K562 (cell line): ENCODE results near the gene AMT. TPM values are rescaled to one million over a fixed set of nuclear protein-coding genes. Genes with fewer than 3 reads are reported as not detected.

ENCODE experiments used
- CBFA2T3 ChIP-seq: fragments of 450-650 bp; IDR thresholded peaks from 2 replicates; pipeline ENCODE4 v1.6.1; 2017
- CTBP1 ChIP-seq: fragments of 450-650 bp; IDR thresholded peaks from 2 replicates; pipeline ENCODE4 v1.6.1; 2016; ENCODE audit warnings: borderline replicate concordance
- EGR1 ChIP-seq: fragments of 450-650 bp; conservative IDR thresholded peaks from 2 replicates; pipeline ENCODE4 v1.6.1; 2017; ENCODE audit warnings: mild to moderate bottlenecking
- EP400 ChIP-seq: fragments of 450-650 bp; IDR thresholded peaks from 2 replicates; pipeline ENCODE4 v1.6.1; 2017; ENCODE audit warnings: antibody characterized with exemption, mild to moderate bottlenecking, moderate library complexity
- ETV1 ChIP-seq: fragments of 450-650 bp; conservative IDR thresholded peaks from 2 replicates; pipeline ENCODE4 v1.6.1; 2016; ENCODE audit warnings: missing genetic modification characterization, control low read depth, low read depth, missing compliant biosample characterization
- FOXA3 ChIP-seq, 2 experiments: fragments of 450-650 bp in 1 of 2; sonication (generic) in 1 of 2; formaldehyde crosslinking; IDR thresholded peaks in 1 of 2; conservative IDR thresholded peaks in 1 of 2; 2 replicates each; pipeline versions ENCODE4 v1.4.0 to v1.8.0; 2020 to 2022; ENCODE audit warnings: mild to moderate bottlenecking in 2 of 2, missing genetic modification reagents in 1 of 2
- FUS ChIP-seq: fragments of 200-400 bp; formaldehyde crosslinking; optimal IDR thresholded peaks from 2 replicates; pipeline ENCODE3; 2017; ENCODE audit warnings: low read depth, low read length
- GABPA ChIP-seq: fragments of 200-800 bp; sonication (Bioruptor generic); conservative IDR thresholded peaks from 2 replicates; pipeline ENCODE4 v1.6.1; 2016; ENCODE audit warnings: low read depth, missing genetic modification characterization, missing compliant biosample characterization
- GABPB1 ChIP-seq: sonication (generic); formaldehyde crosslinking; IDR thresholded peaks from 2 replicates; pipeline ENCODE4 v1.8.0; 2022; ENCODE audit warnings: mild to moderate bottlenecking, missing genetic modification reagents
- HMGXB4 ChIP-seq: sonication (generic); formaldehyde crosslinking; IDR thresholded peaks from 2 replicates; pipeline ENCODE4 v1.8.1; 2023; ENCODE audit warnings: mild to moderate bottlenecking, missing genetic modification reagents
- KDM5B ChIP-seq: fragments of 200-600 bp; sonication (generic); IDR thresholded peaks from 2 replicates; pipeline ENCODE4 v1.6.1; 2012; ENCODE audit warnings: low read depth, mild to moderate bottlenecking, moderate library complexity, low read length, control low read depth, inconsistent platforms; ENCODE audit not compliant: insufficient replicate concordance
- NR2C1 ChIP-seq, 2 experiments: fragments of 450-650 bp; IDR thresholded peaks; 2 replicates each; pipeline ENCODE4 v1.6.1; 2017; ENCODE audit warnings: mild to moderate bottlenecking in 2 of 2, antibody characterized with exemption in 1 of 2, inconsistent platforms in 1 of 2, missing compliant biosample characterization in 1 of 2, missing genetic modification characterization in 1 of 2
- RBBP5 ChIP-seq: fragments of 200-600 bp; sonication (generic); IDR thresholded peaks from 2 replicates; pipeline ENCODE4 v1.6.1; 2012; ENCODE audit warnings: borderline replicate concordance, mild to moderate bottlenecking, low read length, control low read depth, inconsistent platforms; ENCODE audit not compliant: insufficient read depth, poor library complexity, severe bottlenecking
- RBM25 ChIP-seq: fragments of 200-400 bp; formaldehyde crosslinking; IDR thresholded peaks from 2 replicates; pipeline ENCODE4 v1.6.1; 2018; ENCODE audit warnings: low read length, low read depth, moderate library complexity; ENCODE audit not compliant: severe bottlenecking
- TAL1 ChIP-seq: fragments of 450-650 bp; IDR thresholded peaks from 2 replicates; pipeline ENCODE4 v1.6.1; 2016; ENCODE audit warnings: mild to moderate bottlenecking
- TOE1 ChIP-seq, 2 experiments: fragments of 450-650 bp in 1 of 2; sonication (generic) in 1 of 2; formaldehyde crosslinking in 1 of 2; IDR thresholded peaks; 2 replicates each; pipeline versions ENCODE4 v1.7.1 to v1.8.0; 2016 to 2022; ENCODE audit warnings: borderline replicate concordance in 2 of 2, mild to moderate bottlenecking in 2 of 2, antibody characterized with exemption in 1 of 2, inconsistent platforms in 1 of 2, low read depth in 1 of 2, missing genetic modification reagents in 1 of 2, moderate library complexity in 1 of 2
- YY1 ChIP-seq, 3 experiments: IDR thresholded peaks; 2 replicates each; pipeline ENCODE4 v1.6.1; 2011; ENCODE audit warnings: low read length in 2 of 3, mild to moderate bottlenecking in 2 of 3, moderate library complexity in 2 of 3, borderline replicate concordance in 1 of 3, control low read depth in 1 of 3, low read depth in 1 of 3; ENCODE audit not compliant: insufficient read depth in 3 of 3, insufficient replicate concordance in 2 of 3, control insufficient read depth in 1 of 3, insufficient read length in 1 of 3; ENCODE audit errors: extremely low read depth in 1 of 3
- ZNF511 ChIP-seq: sonication (generic); formaldehyde crosslinking; IDR thresholded peaks from 2 replicates; pipeline ENCODE4 v1.8.0; 2022; ENCODE audit warnings: mild to moderate bottlenecking, missing genetic modification reagents
- ZNF639 ChIP-seq, 2 experiments: fragments of 200-800 bp in 1 of 2; sonication (Bioruptor generic) in 1 of 2; sonication (generic) in 1 of 2; formaldehyde crosslinking in 1 of 2; IDR thresholded peaks in 1 of 2; conservative IDR thresholded peaks in 1 of 2; 2 replicates each; pipeline versions ENCODE4 v1.5.0 to v1.6.1; 2016 to 2020; ENCODE audit warnings: missing compliant biosample characterization in 1 of 2, missing genetic modification characterization in 1 of 2, missing genetic modification reagents in 1 of 2
- polyA plus RNA-seq, 8 experiments: library from polyadenylated mRNA; depleted of rRNA in 4 of 8; stranded (reverse) in 5 of 8; unstranded in 3 of 8; fragments of >200 nt; fragmentation: Nextera tagmentation in 2 of 8; fragmentation: Illumina TruSeq in 1 of 8; extraction: Ambion mirVana in 2 of 8; extraction: Trizol in 1 of 8; gene quantifications; 2 replicates each; pipeline versions ENCODE4 v1.2.1 to v1.2.3, GENCODE V29; 2011 to 2014; ENCODE audit warnings: inconsistent platforms in 1 of 8, missing spikeins in 1 of 8
- total RNA-seq, 7 experiments: library from RNA; depleted of rRNA in 6 of 7; stranded (reverse); fragments of >200 nt in 6 of 7; fragmentation: Illumina TruSeq in 2 of 7; extraction: Trizol in 2 of 7; gene quantifications; 2 replicates each; pipeline versions ENCODE4 v1.2.1 to v1.2.3, GENCODE V29; 2011 to 2021; ENCODE audit warnings: low replicate concordance in 1 of 7

Gene AMT
- total and polyA plus RNA-seq, 9 of the 15 experiments (the other 6 are each of a cell fraction or from before 2014, with no cell fraction given), result 0.14 to 2.1 (median 0.52) TPM

GRCh38 chr3:49411535-49411967 lies 10.7 kb downstream of the AMT start (continued):
- TF ChIP-seq FOXA3 (CRISPR knock-in tag; conservative IDR thresholded peaks at IDR 0.05 in 1 of 2, IDR thresholded peaks at IDR 0.05 in 1 of 2) (no peak), FUS (peak; percentile 26), CTBP1 (0 out of 2 replicates have a peak, but pooled peaks have one; percentile 7), ZNF511 (CRISPR knock-in tag) (0 out of 2 replicates have a peak, but pooled peaks have one; percentile 49), NR2C1 (IDR thresholded peaks at IDR 0.05) (no peak), NR2C1 (tag; IDR thresholded peaks at IDR 0.05) (peak; percentile 38; the same call in 1 of the 2 replicates), GABPA (tag) (peak; percentile 70), TAL1 (no peak), HMGXB4 (CRISPR knock-in tag) (peak; percentile 62; the same call in 1 of the 2 replicates), YY1 (IDR thresholded peaks at IDR 0.05; ENCODE audit: borderline replicate concordance in 1 of 3, control insufficient read depth in 1 of 3, extremely low read depth in 1 of 3, insufficient read depth in 3 of 3, insufficient read length in 1 of 3, insufficient replicate concordance in 2 of 3, low read depth in 1 of 3, low read length in 2 of 3) (peak in 1 of 3 experiments; percentile 3), KDM5B (no peak), RBM25 (no peak), EP400 (peak; percentile 2; the same call in 1 of the 2 replicates), GABPB1 (CRISPR knock-in tag) (peak; percentile 15; the same call in 1 of the 2 replicates), ZNF639 (CRISPR knock-in tag; conservative IDR thresholded peaks at IDR 0.05 in 1 of 2, IDR thresholded peaks at IDR 0.05 in 1 of 2) (peak in 1 of 2 experiments; percentile 98; a peak in 2 of 4 replicates), TOE1 (IDR thresholded peaks at IDR 0.05; ENCODE audit: borderline replicate concordance) (no peak), TOE1 (CRISPR knock-in tag; IDR thresholded peaks at IDR 0.05; ENCODE audit: borderline replicate concordance, low read depth) (0 out of 2 replicates have a peak, but pooled peaks have one; percentile 28), CBFA2T3 (no peak), ETV1 (tag) (0 out of 2 replicates have a peak, but pooled peaks have one; percentile 13), RBBP5 (peak; percentile 56), EGR1 (peak; percentile 37; the same call in 1 of the 2 replicates)
